NOMO-1 treated with dmso at 0.1 percent for 144 hours (cell line): ENCODE measurements around the gene OARD1.

Experiments used
- DNase-seq: peaks from one replicate; lab custom pipeline; 2025; ENCODE audit not compliant: unreplicated experiment; lab: John Stamatoyannopoulos, UW

OARD1 gene

GRCh38 chr6:41075651-41076626 lies 3.8 kb upstream of the OARD1 start:
- DNase-seq = no peak

- DNase-seq = no peak
These were observed 2.7 kb upstream of the OARD1 start for GRCh38 chr6:41074692-41075436.

- no peak for DNase-seq
These were observed 2.0 kb upstream of the OARD1 start for GRCh38 chr6:41073968-41074691.

- peak; percentile 63 for DNase-seq
These were observed 1.2 kb upstream of the OARD1 start for GRCh38 chr6:41073203-41073967.

- peak; percentile 99 for DNase-seq
These were observed 663 bp upstream of the OARD1 start, which contains the start of gene NFYA for GRCh38 chr6:41072836-41073202. NFYA (plus strand) TSS chr6:41072974; CDS start chr6:41079090, 6,116 bp downstream.

- DNase-seq = peak; percentile 89
These were observed 644 bp downstream of the OARD1 start for GRCh38 chr6:41071501-41071922.

GRCh38 chr6:41066867-41067304 lies 5.3 kb downstream of the OARD1 start:
- peak; percentile 15 for DNase-seq

- DNase-seq = no peak
These were observed 6.6 kb downstream of the OARD1 start for GRCh38 chr6:41065550-41066026.

GRCh38 chr6:41064841-41065240 lies 7.3 kb downstream of the OARD1 start:
- DNase-seq = no peak

GRCh38 chr6:41063884-41064285 lies 8.3 kb downstream of the OARD1 start:
- no peak for DNase-seq

GRCh38 chr6:41062056-41062455 lies 10.1 kb downstream of the OARD1 start:
- DNase-seq = no peak

- no peak for DNase-seq
These were observed 10.9 kb downstream of the OARD1 start for GRCh38 chr6:41061196-41061726.

- DNase-seq = no peak
These were observed 12.6 kb downstream of the OARD1 start for GRCh38 chr6:41059556-41059955.

- DNase-seq = no peak
These were observed 13.4 kb downstream of the OARD1 start for GRCh38 chr6:41058783-41059181.

GRCh38 chr6:41056768-41057490 lies 15.2 kb downstream of the OARD1 start:
- DNase-seq = no peak

GRCh38 chr6:41055149-41055548 lies 17.0 kb downstream of the OARD1 start:
- no peak for DNase-seq

GRCh38 chr6:41054511-41054910 lies 17.6 kb downstream of the OARD1 start:
- DNase-seq = no peak

- no peak for DNase-seq
These were observed 19.1 kb downstream of the OARD1 start, which contains the start of gene APOBEC2 for GRCh38 chr6:41053041-41053440. APOBEC2 (plus strand) TSS chr6:41053202; CDS start chr6:41053348, 146 bp downstream.

GRCh38 chr6:41051873-41052272 lies 20.3 kb downstream of the OARD1 start:
- DNase-seq = peak; percentile 57
